SK-N-SH treated with all-trans-retinoic acid at 6 μM for 48 hours (cell line): Measurements from ENCODE around the gene KDF1.

Source experiments
- ARNTL ChIP-seq: fragments of 450-650 bp; formaldehyde crosslinking; IDR thresholded peaks from 2 replicates; pipeline ENCODE4 v1.5.0; 2020; ENCODE audit warnings: low read depth, mild to moderate bottlenecking, moderate library complexity, borderline replicate concordance
- CREB5 ChIP-seq: fragments of 250-450 bp; sonication (Bioruptor Pico); IDR thresholded peaks from 2 replicates; pipeline ENCODE4 v1.5.1; 2020; ENCODE audit warnings: low read depth, mild to moderate bottlenecking, moderate library complexity
- CSRNP3 ChIP-seq: fragments of 250-450 bp; sonication (Bioruptor Pico); IDR thresholded peaks from 2 replicates; pipeline ENCODE4 v1.5.1; 2021; ENCODE audit warnings: mild to moderate bottlenecking, moderate library complexity
- ISL1 ChIP-seq: fragments of 250-450 bp; sonication (Bioruptor Pico); IDR thresholded peaks from 2 replicates; pipeline ENCODE4 v2.1.2; 2022; ENCODE audit warnings: mild to moderate bottlenecking, moderate library complexity
- PATZ1 ChIP-seq: fragments of 250-450 bp; sonication (Bioruptor Pico); IDR thresholded peaks from 2 replicates; pipeline ENCODE4 v1.8.0; 2020; ENCODE audit warnings: mild to moderate bottlenecking, moderate library complexity, borderline replicate concordance
- PPARA ChIP-seq: fragments of 250-450 bp; sonication (Bioruptor Pico); IDR thresholded peaks from 2 replicates; pipeline ENCODE4 v1.5.0; 2020; ENCODE audit warnings: mild to moderate bottlenecking, borderline replicate concordance
- RARB ChIP-seq: fragments of 250-450 bp; sonication (Bioruptor Pico); IDR thresholded peaks from 2 replicates; pipeline ENCODE4 v1.8.0; 2021; ENCODE audit warnings: mild to moderate bottlenecking, moderate library complexity
- SNAI2 ChIP-seq: fragments of 250-450 bp; sonication (Bioruptor Pico); IDR thresholded peaks from 2 replicates; pipeline ENCODE4 v1.5.0; 2020; ENCODE audit warnings: mild to moderate bottlenecking, moderate library complexity
- TCF4 ChIP-seq: fragments of 250-450 bp; sonication (Bioruptor Pico); IDR thresholded peaks from 2 replicates; pipeline ENCODE4 v1.8.0; 2021; ENCODE audit warnings: mild to moderate bottlenecking, moderate library complexity, borderline replicate concordance
- ZC3H10 ChIP-seq: fragments of 250-450 bp; sonication (Bioruptor Pico); IDR thresholded peaks from 2 replicates; pipeline ENCODE4 v1.5.1; 2021; ENCODE audit warnings: mild to moderate bottlenecking, moderate library complexity
- ZFP3 ChIP-seq: fragments of 250-450 bp; sonication (Bioruptor Pico); IDR thresholded peaks from 2 replicates; pipeline ENCODE4 v1.5.0; 2020; ENCODE audit warnings: mild to moderate bottlenecking, moderate library complexity
- ZFP30 ChIP-seq: fragments of 450-650 bp; formaldehyde crosslinking; IDR thresholded peaks from 2 replicates; pipeline ENCODE4 v1.5.0; 2022; ENCODE audit warnings: mild to moderate bottlenecking, moderate library complexity
- ZNF70 ChIP-seq: fragments of 450-650 bp; formaldehyde crosslinking; IDR thresholded peaks from 2 replicates; pipeline ENCODE4 v1.5.0; 2020; ENCODE audit warnings: mild to moderate bottlenecking, moderate library complexity
- ZNF8 ChIP-seq: fragments of 450-650 bp; formaldehyde crosslinking; IDR thresholded peaks from 2 replicates; pipeline ENCODE4 v1.5.0; 2020; ENCODE audit warnings: mild to moderate bottlenecking, moderate library complexity

- TF ChIP-seq PATZ1 (CRISPR knock-in tag) (no peak), ISL1 (CRISPR knock-in tag) (no peak), CSRNP3 (CRISPR knock-in tag) (no peak), RARB (CRISPR knock-in tag) (no peak), ARNTL (CRISPR knock-in tag) (no peak), ZFP30 (CRISPR knock-in tag) (no peak), ZNF8 (CRISPR knock-in tag) (no peak), ZFP3 (CRISPR knock-in tag) (no peak), ZNF70 (CRISPR knock-in tag) (no peak), TCF4 (CRISPR knock-in tag) (no peak), ZC3H10 (CRISPR knock-in tag) (no peak), CREB5 (CRISPR knock-in tag) (no peak), SNAI2 (CRISPR knock-in tag) (no peak), PPARA (CRISPR knock-in tag) (no peak)
These were observed 23.6 kb upstream of the KDF1 start for GRCh38 chr1:26983863-26984262.
